Brain microvascular endothelial cell (primary cell): ENCODE results near the gene IQSEC2.

Source experiments
- DNase-seq: peaks from one replicate; pipeline ENCODE4 v3.0.0-alpha.2; 2020
- H3K27ac ChIP-seq: fragments of 250-450 bp; sonication (Bioruptor Pico); 2 replicates; pipeline ENCODE4 v1.5.1; 2020; ENCODE audit warnings: mild to moderate bottlenecking, moderate library complexity
- H3K27me3 ChIP-seq: fragments of 250-450 bp; sonication (Bioruptor Pico); replicated peaks from 2 replicates; pipeline ENCODE4 v1.5.1; 2020; ENCODE audit warnings: mild to moderate bottlenecking
- H3K36me3 ChIP-seq: fragments of 250-450 bp; sonication (Bioruptor Pico); replicated peaks from 2 replicates; pipeline ENCODE4 v1.5.1; 2020; ENCODE audit warnings: mild to moderate bottlenecking
- H3K4me3 ChIP-seq: 2 replicates; pipeline ENCODE4 v1.5.1; 2011; ENCODE audit warnings: low read depth, mild to moderate bottlenecking, control low read depth, low read length, moderate library complexity
- CTCF ChIP-seq: IDR thresholded peaks from 2 replicates; pipeline ENCODE4 v1.5.1; 2011; ENCODE audit warnings: low read depth, mild to moderate bottlenecking, moderate library complexity, low read length, control low read depth, inconsistent platforms; ENCODE audit errors: missing control alignments
- in situ Hi-C: cut with HindIII; loops from 2 replicates; pipeline ENCODE4 v1.10.0; 2017; ENCODE audit warnings: low sequenced_read_pairs, low pct_ligation_motif_present

The IQSEC2 gene

GRCh38 chrX:53294024-53294648 lies 12.8 kb upstream of the IQSEC2 start:
- peak; percentile 53 for TF ChIP-seq CTCF
- H3K4me3 ChIP-seq: no peak overlapping the region
- in situ Hi-C loops: no loop called here
- no peaks in the 10 kb centered on the region for H3K27me3 ChIP-seq
- DNase-seq: peak; percentile 7
- no peaks in the 10 kb centered on the region for H3K36me3 ChIP-seq
- H3K27ac ChIP-seq: no peak overlapping the region

GRCh38 chrX:53291596-53291995 lies 10.2 kb upstream of the IQSEC2 start:
- in situ Hi-C loops: no loop called here
- H3K27ac ChIP-seq: no peak overlapping the region
- H3K27me3 ChIP-seq: no peaks in the 10 kb centered on the region
- H3K4me3 ChIP-seq: no peak overlapping the region
- no peaks in the 10 kb centered on the region for H3K36me3 ChIP-seq
- no peak for TF ChIP-seq CTCF
- no peak for DNase-seq

GRCh38 chrX:53290441-53291041 lies 9.2 kb upstream of the IQSEC2 start:
- no peak for DNase-seq
- Histone ChIP-seq H3K27me3 (no peaks in the 10 kb centered on the region), H3K27ac (no peak overlapping the region), H3K36me3 (no peaks in the 10 kb centered on the region), H3K4me3 (no peak overlapping the region)
- no peak for TF ChIP-seq CTCF
- in situ Hi-C loops: no loop called here

GRCh38 chrX:53288189-53288588 lies 6.8 kb upstream of the IQSEC2 start:
- Histone ChIP-seq H3K27ac (no peak overlapping the region), H3K27me3 (no peaks in the 10 kb centered on the region), H3K36me3 (no peaks in the 10 kb centered on the region), H3K4me3 (no peak overlapping the region)
- no peak for TF ChIP-seq CTCF
- in situ Hi-C loops: no loop called here
- peak; percentile 6 for DNase-seq

- DNase-seq: peak; percentile 43
- no peak overlapping the region for H3K27ac ChIP-seq
- H3K4me3 ChIP-seq: no peak overlapping the region
- H3K36me3 ChIP-seq: no peaks in the 10 kb centered on the region
- TF ChIP-seq CTCF: no peak
- in situ Hi-C loops: no loop called here
- H3K27me3 ChIP-seq: no peaks in the 10 kb centered on the region
These were observed 6.2 kb upstream of the IQSEC2 start for GRCh38 chrX:53287493-53288138.
